GM13976 (cell line): Measurements from ENCODE around the gene NR5A1.

ENCODE experiments used
- DNase-seq: peaks from one replicate; pipeline ENCODE4 v3.0.0; 2012; ENCODE audit warnings: low spot score
- CTCF ChIP-seq: IDR thresholded peaks from 2 replicates; pipeline ENCODE4 v1.5.1; 2012; ENCODE audit warnings: borderline replicate concordance, mild to moderate bottlenecking; ENCODE audit not compliant: insufficient read depth; ENCODE audit errors: extremely low read depth, missing control alignments, control extremely low read depth
- in situ Hi-C: fragments of 300-500 bp; cut with MboI; formaldehyde crosslinking; loops from one replicate; pipeline ENCODE4 v1.12.0; 2022; ENCODE audit warnings: low sequenced_read_pairs, mixed read lengths, inconsistent platforms; ENCODE audit not compliant: unreplicated experiment

NR5A1 gene

DNA sequence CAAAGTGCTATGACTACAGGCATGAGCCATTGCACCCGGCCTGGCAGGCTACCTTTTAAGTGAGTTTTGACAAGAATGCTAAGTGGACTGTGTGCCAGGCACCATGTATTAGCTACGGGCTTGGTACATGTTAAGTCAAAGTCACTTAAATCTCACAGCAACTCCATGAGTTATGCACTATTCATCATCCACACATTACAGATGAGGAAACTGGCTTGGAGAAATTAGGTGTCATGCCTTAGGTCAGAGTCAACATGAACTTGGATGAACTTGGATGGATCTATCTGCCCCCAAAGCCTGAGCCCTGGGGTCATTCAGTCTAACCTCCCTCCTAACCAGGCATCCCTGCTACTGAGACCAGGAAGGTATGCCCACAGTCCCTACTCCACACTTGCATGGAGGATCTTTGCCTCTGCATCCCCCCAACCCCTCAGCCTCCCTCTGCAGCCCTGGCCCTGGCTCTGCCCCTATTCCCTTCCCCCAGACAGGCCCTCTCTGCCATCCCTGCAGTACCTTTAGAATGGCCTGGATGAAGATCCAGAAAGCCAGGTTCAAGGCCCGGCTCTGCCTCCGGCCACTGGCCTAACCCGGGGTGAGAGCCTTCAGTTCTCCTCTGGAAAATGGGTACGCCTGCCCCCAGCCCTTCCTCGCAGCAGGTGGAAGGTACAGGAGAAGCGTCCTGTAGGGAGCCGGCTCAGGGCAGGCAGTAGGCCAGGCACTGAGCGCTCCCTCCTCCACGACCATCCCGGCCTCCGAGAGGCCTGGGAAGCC, 57.6 kb downstream of the NR5A1 start:
- in situ Hi-C loops, result no loop called here
- TF ChIP-seq CTCF, result no peak
- no peak for DNase-seq

DNA sequence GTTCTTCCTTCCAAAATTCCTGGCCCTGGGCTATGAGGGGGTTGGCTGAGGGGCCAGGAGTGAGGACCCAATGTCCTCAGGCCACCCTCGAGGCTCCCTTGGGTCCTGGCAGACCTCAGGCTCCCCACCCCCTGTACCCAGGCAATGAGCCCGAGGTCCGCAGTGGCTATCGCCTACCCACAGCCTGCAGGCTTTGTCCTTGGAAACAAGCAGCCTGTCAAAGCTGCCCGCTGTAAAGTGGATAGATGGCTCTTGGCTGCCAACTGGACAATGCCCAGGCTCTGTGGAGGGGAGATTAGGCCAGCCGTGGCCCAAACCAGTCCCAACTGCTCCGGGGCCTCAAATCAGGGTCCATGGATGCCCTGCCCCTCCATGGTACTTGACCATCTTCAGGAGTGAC, 59.2 kb downstream of the NR5A1 start:
- in situ Hi-C loops, result no loop called here
- no peak for TF ChIP-seq CTCF

DNA sequence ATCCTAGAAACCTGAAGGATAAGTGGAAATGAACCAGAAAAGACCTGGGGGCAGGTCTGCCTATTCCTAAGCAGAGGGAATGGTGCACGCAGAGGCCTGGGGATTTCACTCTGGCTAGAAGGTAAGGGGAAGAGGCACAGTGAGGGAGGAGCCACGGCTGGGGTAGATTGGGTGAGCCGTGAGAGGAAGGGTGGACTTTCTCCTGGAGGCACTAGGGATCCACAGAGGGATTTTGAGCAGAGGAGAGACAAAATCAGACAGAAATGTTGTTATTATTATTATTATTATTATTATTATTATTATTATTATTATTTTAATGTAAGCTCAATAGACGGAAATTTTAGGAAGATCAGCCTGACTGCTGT, 59.9 kb downstream of the NR5A1 start:
- TF ChIP-seq CTCF, result no peak
- DNase-seq, result no peak
- in situ Hi-C loops, result no loop called here

More for the DNA sequence above, 59.2 kb downstream of the NR5A1 start:
- no peak for DNase-seq

DNA sequence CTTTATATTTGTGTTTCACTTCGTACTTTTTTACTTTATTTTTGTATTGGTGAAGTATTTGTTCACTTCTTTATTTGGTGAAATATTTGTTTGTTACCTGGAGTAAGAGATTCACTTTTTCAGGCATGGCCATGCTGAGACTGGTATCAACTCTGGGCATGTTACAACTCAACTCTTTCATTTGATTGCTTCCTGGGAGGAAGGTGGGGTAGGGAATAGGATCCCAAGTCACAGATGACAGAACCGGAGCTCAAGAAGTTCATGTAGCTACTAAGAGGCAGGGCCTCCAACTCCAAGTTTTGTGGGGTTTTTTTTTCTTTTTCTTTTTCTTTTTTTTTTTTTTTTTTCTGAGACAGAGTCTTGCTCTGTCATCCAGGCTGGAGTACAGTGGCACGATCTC, 63.0 kb downstream of the NR5A1 start:
- in situ Hi-C loops, result no loop called here
- no peak for DNase-seq
- TF ChIP-seq CTCF, result no peak

DNA sequence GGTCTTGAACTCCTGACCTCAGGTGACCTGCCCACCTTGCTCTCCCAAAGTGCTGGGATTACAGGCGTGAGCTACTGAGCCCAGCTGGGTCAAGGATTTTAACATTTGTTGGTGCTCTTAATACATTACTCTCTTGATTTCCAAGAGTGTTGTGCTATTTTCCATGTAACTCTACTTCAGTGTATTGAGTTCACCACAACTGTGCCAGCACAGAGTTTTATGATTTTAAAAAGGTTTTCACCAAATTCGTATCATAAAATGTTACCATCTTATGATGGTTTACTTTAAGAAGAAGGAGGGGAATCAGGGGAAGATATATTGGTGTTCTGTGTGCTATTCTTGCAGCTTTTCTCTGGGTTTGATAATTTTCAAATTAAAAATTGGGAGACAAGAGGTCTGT, 63.6 kb downstream of the NR5A1 start:
- no peak for DNase-seq
- in situ Hi-C loops, result no loop called here
- no peak for TF ChIP-seq CTCF

DNA sequence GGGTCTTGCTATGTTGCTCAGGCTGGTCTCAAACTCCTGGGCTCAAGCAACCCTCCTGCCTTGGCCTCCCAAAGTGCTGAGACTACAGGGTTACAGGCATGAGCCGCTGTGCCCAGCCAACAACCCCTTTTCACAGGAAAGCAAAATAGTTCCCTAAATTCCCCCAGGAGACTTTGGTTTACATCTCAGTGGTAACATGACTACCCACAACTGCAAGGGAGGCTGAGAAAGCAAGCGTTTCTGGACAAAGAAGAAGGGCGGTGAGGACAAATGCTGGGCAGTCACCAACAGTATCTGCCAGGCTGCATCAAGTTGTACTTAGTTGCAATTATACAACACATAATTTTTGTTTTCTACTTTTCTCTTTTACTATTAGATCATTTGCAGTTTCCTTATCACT, 64.4 kb downstream of the NR5A1 start:
- DNase-seq, result no peak
- in situ Hi-C loops, result no loop called here
- no peak for TF ChIP-seq CTCF

GRCh38 chr9:124442379-124442778, 64.8 kb downstream of the NR5A1 start:
- no peak for DNase-seq
- in situ Hi-C loops, result no loop called here
- no peak for TF ChIP-seq CTCF
